GM04504 (cell line): Measurements from ENCODE around the gene REXO4.
A peak's percentile ranks its signal among the peaks of the same experiment; 100 is the strongest.

Source experiments
- DNase-seq: peaks from one replicate; pipeline ENCODE4 v3.0.0-alpha.2; 2012; ENCODE audit warnings: low read depth

The REXO4 gene

DNA sequence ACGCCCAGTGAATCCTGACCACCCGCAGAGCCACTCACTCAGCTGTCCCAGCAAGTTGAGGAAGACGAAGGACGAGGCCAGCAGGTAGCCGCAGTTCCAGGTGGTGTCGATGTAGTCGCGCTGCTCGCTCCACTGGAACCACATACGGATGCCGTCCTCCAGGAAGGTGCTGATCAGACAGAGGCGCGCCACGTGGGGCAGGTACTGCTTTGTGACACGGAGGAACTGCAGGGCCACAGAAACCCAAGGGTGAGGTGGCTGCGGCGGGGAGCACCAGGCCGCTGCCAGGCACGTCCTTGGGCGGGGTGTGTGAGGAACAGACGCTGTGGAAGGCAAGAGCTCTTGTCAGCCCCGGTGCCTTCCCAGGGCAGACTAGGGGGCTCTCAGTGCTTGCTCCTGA, 50.6 kb downstream of the REXO4 start:
- DNase-seq = no peak

DNA sequence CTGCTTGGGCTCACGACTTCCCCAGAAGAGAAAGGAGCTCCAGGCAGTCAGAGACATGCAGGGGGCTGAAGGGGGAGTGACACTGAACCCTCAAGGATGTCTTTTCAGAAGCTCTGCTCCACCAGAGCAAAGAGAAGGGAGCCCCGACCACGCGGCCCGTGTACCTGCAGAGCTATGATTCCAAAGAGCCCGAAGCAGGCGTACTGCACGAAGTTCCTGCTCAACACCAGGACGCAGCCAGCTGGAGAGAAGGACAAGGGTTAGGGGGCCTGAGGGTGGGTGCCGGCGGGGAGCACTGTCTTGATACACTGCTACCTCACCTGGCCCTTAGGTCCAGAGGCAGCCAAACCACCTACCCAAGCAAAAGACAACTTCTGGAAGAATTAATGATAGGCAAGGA, 51.4 kb downstream of the REXO4 start:
- no peak for DNase-seq

DNA sequence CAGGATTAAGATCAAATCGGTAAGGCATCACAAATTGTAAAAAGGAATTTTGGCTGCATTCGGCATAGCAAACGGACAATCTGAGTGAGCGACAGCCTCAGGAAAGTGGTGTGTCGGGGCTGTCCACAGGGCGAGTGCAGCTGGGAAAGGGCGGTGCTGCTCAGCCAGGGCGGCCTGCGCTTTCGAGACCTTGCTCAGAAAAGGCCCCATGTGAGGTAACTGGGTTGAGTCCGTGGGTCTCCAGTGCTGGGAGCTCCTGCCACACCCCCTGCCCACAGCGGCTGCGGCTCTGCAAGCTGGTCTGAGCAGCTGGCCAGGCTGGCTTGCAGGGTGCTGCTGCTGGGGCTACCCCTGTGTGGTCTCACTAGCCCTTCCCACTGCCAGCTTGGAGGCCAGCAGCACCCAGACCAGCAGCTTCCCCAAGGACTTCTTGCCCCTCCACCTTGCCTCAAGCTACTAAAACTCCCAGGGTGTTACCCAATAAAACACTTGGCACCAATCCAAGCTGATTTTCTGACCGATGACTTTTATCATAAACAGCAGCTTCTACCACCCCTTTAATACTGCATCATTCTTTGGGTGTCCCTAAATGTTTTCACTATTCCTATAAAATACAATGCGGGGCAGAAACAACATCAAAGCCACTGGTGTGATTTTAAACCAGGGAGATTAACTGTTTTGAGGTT, 55.3 kb downstream of the REXO4 start:
- no peak for DNase-seq

DNA sequence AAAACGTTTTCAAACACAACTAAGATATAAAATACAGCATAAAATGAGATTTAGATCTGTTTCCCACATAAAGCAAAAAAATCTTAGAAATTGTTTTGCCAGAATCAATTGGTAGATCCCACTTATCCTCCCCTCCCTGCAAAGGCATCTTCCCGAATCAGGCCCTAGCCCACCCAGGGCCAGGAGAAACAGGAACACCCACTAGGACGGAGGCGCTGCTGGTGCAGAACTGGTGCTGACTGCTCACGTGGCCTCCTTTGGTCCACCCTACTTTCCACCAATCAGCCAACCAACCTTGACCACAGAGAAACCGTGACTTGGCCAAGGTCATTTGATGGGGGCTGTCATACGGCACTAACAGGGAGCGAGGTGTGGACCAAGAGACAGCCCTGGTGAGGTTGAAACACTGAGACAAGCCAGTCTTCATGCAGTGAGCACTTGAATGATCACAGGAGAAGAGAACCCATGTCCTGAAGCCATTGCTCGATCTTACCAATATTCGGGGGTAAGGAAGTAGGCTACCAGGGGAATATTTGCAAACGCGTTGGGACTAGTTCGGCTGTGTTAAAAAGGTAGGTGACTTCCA, 56.2 kb downstream of the REXO4 start:
- no peak for DNase-seq

DNA sequence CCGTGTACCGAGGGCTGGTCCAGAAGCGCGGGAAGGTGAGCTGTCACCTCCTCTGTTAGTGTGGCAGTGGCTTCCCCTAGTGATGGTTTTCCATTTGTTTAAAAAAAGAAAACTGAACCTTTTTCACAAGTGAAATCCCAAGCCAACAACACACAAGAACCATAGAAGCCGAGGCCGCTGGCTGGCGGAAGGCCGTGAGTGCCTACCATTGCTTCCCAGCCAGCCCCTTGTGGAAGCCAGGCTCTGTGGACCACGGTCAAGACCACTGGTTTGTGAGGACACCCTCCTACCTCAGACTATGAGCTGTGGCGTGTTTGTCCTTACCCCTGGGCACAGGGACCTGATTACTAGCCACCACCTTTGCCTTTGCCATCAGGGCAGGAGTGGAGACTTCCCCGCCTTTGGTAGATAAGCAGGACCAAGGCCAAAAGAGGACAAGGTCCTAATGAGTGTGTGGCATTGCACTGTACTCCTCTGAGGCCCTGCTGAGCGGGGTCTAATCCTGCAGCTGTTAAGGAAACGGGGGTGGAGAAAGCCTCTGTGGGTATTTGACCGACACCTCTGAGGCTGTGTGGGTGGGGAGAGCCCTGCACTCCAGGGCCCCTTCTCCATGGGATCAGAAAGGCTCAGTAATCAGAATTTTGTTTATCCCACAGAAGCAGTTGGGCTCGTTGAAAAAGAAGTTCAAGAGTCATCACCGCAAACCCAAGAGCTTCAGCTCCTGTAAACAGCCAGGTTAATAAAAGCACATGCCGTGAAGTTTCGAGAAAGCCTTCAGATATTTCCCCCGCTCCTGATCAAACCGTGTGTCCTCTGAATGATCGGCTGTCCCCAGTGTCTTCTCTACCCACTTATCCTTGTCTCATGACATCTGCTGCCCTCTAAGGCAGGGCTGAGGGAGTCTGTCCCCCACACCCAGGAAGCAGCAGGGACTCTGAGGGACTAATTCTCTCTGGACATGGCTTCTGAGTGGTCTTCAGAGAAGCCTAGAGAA, 57.1 kb downstream of the REXO4 start:
- no peak for DNase-seq

DNA sequence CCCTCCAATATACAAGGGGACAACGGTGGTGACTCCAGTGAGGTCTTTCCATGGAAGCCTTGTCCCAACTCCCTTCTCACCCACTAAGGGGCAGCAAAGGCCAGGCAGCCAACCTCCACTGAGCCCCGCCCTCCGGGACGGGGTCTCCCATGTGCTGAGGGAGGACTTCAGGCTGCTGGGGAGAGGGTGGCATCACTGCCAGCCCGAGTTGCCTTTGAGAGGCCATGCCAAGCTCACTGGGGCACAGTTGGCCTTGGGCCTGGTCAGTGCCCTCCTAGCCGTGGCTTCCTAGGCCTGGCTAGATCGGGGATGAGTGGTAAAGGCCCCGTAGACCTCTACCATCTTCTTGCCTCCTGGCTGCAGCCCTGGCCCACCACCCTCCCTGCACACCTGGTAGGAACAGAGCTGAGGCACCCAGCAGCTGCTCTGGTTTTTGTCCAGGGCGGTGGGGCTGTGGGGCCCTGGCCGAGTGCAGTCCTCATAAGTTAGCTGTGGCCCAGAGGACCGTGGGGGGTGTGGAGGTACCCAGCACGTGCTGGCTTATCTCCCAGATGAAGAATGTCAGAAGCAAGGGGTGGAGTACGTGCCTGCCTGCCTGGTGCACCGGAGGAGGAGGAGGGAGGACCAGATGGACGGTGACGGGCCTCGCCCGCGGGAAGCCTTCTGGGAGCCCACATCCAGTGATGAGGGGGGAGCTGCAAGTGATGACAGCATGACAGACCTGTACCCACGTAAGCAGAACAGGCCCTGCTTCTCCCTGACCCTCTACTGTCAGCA, 58.2 kb downstream of the REXO4 start:
- no peak for DNase-seq

DNA sequence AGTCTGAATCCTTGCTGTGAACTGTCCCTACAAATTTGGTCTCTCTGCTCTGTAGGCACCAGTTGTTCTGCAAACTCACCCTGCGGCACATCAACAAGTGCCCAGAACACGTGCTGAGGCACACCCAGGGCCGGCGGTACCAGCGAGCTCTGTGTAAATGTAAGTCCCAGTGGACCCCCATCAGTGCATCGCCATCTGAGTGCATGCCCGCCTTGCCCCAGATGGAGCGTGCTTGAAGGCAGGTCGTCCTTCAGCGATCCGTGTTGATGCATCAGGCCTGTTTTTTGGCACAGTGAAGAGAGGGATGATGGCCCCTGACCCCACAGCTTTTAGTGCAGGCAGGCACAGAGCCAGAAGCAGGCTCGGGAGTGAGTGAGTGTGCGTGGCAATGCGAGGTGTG, 60.2 kb downstream of the REXO4 start:
- DNase-seq = no peak

DNA sequence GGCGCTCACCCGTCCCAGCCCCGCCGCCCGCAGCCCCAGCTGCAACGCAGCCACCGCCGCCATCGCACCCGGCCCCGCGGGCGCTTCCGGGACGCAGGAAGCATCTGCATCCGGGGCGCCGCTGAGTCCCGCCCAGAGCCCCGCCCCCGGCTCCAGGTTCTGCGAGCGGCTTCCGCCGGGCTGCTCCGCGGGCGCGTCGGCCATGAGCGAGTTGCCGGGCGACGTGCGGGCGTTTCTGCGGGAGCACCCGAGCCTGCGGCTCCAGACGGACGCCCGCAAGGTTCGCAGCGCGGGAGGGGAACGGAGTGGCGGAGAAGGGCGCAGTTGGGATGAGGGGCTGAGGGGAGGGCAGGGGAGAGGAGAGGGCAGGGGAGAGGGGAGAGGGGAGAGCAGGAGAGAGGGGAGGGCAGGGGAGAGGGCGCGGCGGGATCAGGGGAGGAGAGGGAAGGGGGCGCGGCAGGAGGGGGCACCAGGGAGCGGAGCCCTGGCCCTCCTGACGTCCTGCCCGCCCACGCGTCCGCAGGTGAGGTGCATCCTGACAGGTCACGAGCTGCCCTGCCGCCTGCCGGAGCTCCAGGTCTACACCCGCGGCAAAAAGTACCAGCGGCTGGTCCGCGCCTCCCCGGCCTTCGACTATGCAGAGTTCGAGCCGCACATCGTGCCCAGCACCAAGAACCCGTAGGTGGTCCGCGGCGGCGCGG, 61.3 kb downstream of the REXO4 start, which contains the start of the genes SURF1 and SURF2:
Gene SURF1 (minus strand): TSS at position 97 of the 701 bp plus-strand sequence. CDS start 34 bp downstream, at position 63.
Gene SURF2 (plus strand): TSS at position 160 of the 701 bp plus-strand sequence. CDS start 43 bp downstream, at position 203.
- DNase-seq = peak; percentile 49
